AG10803 (cell line): ENCODE measurements around the gene CALML4.

Experiments
- DNase-seq: peaks from one replicate; pipeline ENCODE4 v3.0.0; 2010; ENCODE audit warnings: low read depth
- H3K4me3 ChIP-seq: 2 replicates; pipeline ENCODE4 v1.5.1; 2011; ENCODE audit warnings: mild to moderate bottlenecking, low read length, control low read depth
- CTCF ChIP-seq: conservative IDR thresholded peaks from 2 replicates; pipeline ENCODE4 v1.5.1; 2011; ENCODE audit warnings: mild to moderate bottlenecking, low read length, control low read depth, inconsistent platforms

CALML4 gene

GRCh38 chr15:68150187-68150586 lies 54.9 kb downstream of the CALML4 start:
- no peak overlapping the region for H3K4me3 ChIP-seq
- no peak for TF ChIP-seq CTCF

GRCh38 chr15:68149059-68149458 lies 56.1 kb downstream of the CALML4 start:
- no peak overlapping the region for H3K4me3 ChIP-seq
- DNase-seq = peak; percentile 72
- TF ChIP-seq CTCF = no peak

More at GRCh38 chr15:68150187-68150586, 54.9 kb downstream of the CALML4 start:
- no peak for DNase-seq

- no peak for TF ChIP-seq CTCF
- H3K4me3 ChIP-seq = no peak overlapping the region
Observed at GRCh38 chr15:68148039-68148438, 57.1 kb downstream of the CALML4 start.

GRCh38 chr15:68145706-68146105 lies 59.4 kb downstream of the CALML4 start:
- TF ChIP-seq CTCF = no peak
- no peak overlapping the region for H3K4me3 ChIP-seq
- peak; percentile 16 for DNase-seq

More at GRCh38 chr15:68148039-68148438, 57.1 kb downstream of the CALML4 start:
- no peak for DNase-seq

GRCh38 chr15:68143785-68144184 lies 61.3 kb downstream of the CALML4 start:
- H3K4me3 ChIP-seq = no peak overlapping the region
- no peak for TF ChIP-seq CTCF
- DNase-seq = no peak

GRCh38 chr15:68143129-68143528 lies 62.0 kb downstream of the CALML4 start:
- H3K4me3 ChIP-seq = no peak overlapping the region
- DNase-seq = no peak
- no peak for TF ChIP-seq CTCF
